ENCODE results near the gene NIPBL. TPM values are rescaled to one million over a fixed set of nuclear protein-coding genes. Genes with fewer than 3 reads are reported as not detected.
"Not testable (repeated sequence)": the region's sequence is repeated elsewhere in the genome, so short reads cannot be mapped to it uniquely, and the experiment has no call there.

Gene NIPBL
- total RNA-seq, 2 experiments from 2014 or later = 36.7 to 38.3 TPM

- H3K27ac Mint-ChIP-seq = no peak overlapping the region
- no peak overlapping the region for H3K4me3 Mint-ChIP-seq
- no peak for DNase-seq
- intact Hi-C loops (cut with micrococcal nuclease) = no loop called here
- H3K9me3 Mint-ChIP-seq = no peaks in the 10 kb centered on the region
- H3K4me1 Mint-ChIP-seq (ENCODE audit: low read depth) = no peaks in the 10 kb centered on the region
- CTCF ChIA-PET = interaction anchor here (1.0 to 1.5 kb wide), 2 partner anchors 18 to 225 kb away, joined by 3 to 4 read pairs; no protein-coding TSS in a partner anchor
- no peaks in the 10 kb centered on the region for H3K27me3 Mint-ChIP-seq (ENCODE audit: low read depth)
- peaks cover 18% of the 10 kb centered on the region for H3K36me3 Mint-ChIP-seq (ENCODE audit: low read depth)
Measured at GRCh38 chr5:36965179-36965578, 88.6 kb downstream of the NIPBL start.

- Mint-ChIP-seq H3K36me3 (ENCODE audit: low read depth) (peaks cover 27% of the 10 kb centered on the region), H3K27ac (no peak overlapping the region), H3K4me1 (ENCODE audit: low read depth) (no peaks in the 10 kb centered on the region), H3K27me3 (ENCODE audit: low read depth) (no peaks in the 10 kb centered on the region), H3K4me3 (no peak overlapping the region), H3K9me3 (no peaks in the 10 kb centered on the region)
- CTCF ChIA-PET = interaction anchor here (1.2 to 1.5 kb wide), 2 partner anchors 100 to 240 kb away, joined by 4 read pairs; no protein-coding TSS in a partner anchor
- intact Hi-C loops (cut with micrococcal nuclease) = no loop called here
- no peak for DNase-seq
Measured at GRCh38 chr5:36969700-36970395, 93.3 kb downstream of the NIPBL start.

GRCh38 chr5:36978196-36978595 is 101.6 kb downstream of the NIPBL start:
- no peak overlapping the region for H3K4me3 Mint-ChIP-seq
- peaks cover 14% of the 10 kb centered on the region for H3K9me3 Mint-ChIP-seq
- H3K36me3 Mint-ChIP-seq (ENCODE audit: low read depth) = peaks cover 44% of the 10 kb centered on the region
- DNase-seq = no peak
- CTCF ChIA-PET = no interaction called here
- intact Hi-C loops (cut with micrococcal nuclease) = no loop called here
- no peak overlapping the region for H3K27ac Mint-ChIP-seq
- peaks cover 27% of the 10 kb centered on the region for H3K4me1 Mint-ChIP-seq (ENCODE audit: low read depth)
- no peaks in the 10 kb centered on the region for H3K27me3 Mint-ChIP-seq (ENCODE audit: low read depth)

GRCh38 chr5:36982146-36982545 is 105.6 kb downstream of the NIPBL start:
- peaks cover 44% of the 10 kb centered on the region for H3K4me1 Mint-ChIP-seq (ENCODE audit: low read depth)
- H3K9me3 Mint-ChIP-seq = peaks cover 14% of the 10 kb centered on the region
- no peak for DNase-seq
- CTCF ChIA-PET = no interaction called here
- no peak overlapping the region for H3K4me3 Mint-ChIP-seq
- H3K36me3 Mint-ChIP-seq (ENCODE audit: low read depth) = peaks cover 39% of the 10 kb centered on the region
- H3K27me3 Mint-ChIP-seq (ENCODE audit: low read depth) = no peaks in the 10 kb centered on the region
- intact Hi-C loops (cut with micrococcal nuclease) = no loop called here
- no peak overlapping the region for H3K27ac Mint-ChIP-seq

- no peak for DNase-seq
- intact Hi-C loops (cut with micrococcal nuclease) = no loop called here
- Mint-ChIP-seq H3K4me1 (ENCODE audit: low read depth) (peaks cover 37% of the 10 kb centered on the region), H3K27me3 (ENCODE audit: low read depth) (no peaks in the 10 kb centered on the region), H3K9me3 (no peaks in the 10 kb centered on the region), H3K36me3 (ENCODE audit: low read depth) (peaks cover 15% of the 10 kb centered on the region), H3K27ac (no peak overlapping the region), H3K4me3 (no peak overlapping the region)
- CTCF ChIA-PET = no interaction called here
Measured at GRCh38 chr5:36985387-36985786, 108.8 kb downstream of the NIPBL start.

- Mint-ChIP-seq H3K4me3 (no peak overlapping the region), H3K27ac (no peak overlapping the region), H3K9me3 (no peaks in the 10 kb centered on the region), H3K36me3 (ENCODE audit: low read depth) (peaks cover 13% of the 10 kb centered on the region), H3K4me1 (ENCODE audit: low read depth) (peaks cover 39% of the 10 kb centered on the region), H3K27me3 (ENCODE audit: low read depth) (no peaks in the 10 kb centered on the region)
- intact Hi-C loops (cut with micrococcal nuclease) = no loop called here
- CTCF ChIA-PET = no interaction called here
- DNase-seq = no peak
Measured at GRCh38 chr5:36988396-36988795, 111.8 kb downstream of the NIPBL start.

GRCh38 chr5:36998578-36998977 is 122.0 kb downstream of the NIPBL start:
- intact Hi-C loops (cut with micrococcal nuclease) = no loop called here
- no peaks in the 10 kb centered on the region for H3K27me3 Mint-ChIP-seq (ENCODE audit: low read depth)
- no peak overlapping the region for H3K4me3 Mint-ChIP-seq
- no peaks in the 10 kb centered on the region for H3K9me3 Mint-ChIP-seq
- peaks cover 5% of the 10 kb centered on the region for H3K4me1 Mint-ChIP-seq (ENCODE audit: low read depth)
- peaks cover 9% of the 10 kb centered on the region for H3K36me3 Mint-ChIP-seq (ENCODE audit: low read depth)
- H3K27ac Mint-ChIP-seq = no peak overlapping the region
- DNase-seq = no peak
- CTCF ChIA-PET = no interaction called here

GRCh38 chr5:37002176-37002751 is 125.7 kb downstream of the NIPBL start:
- DNase-seq = no peak
- intact Hi-C loops (cut with micrococcal nuclease) = no loop called here
- H3K27me3 Mint-ChIP-seq (ENCODE audit: low read depth) = no peaks in the 10 kb centered on the region
- H3K9me3 Mint-ChIP-seq = no peaks in the 10 kb centered on the region
- peaks cover 5% of the 10 kb centered on the region for H3K4me1 Mint-ChIP-seq (ENCODE audit: low read depth)
- H3K27ac Mint-ChIP-seq = no peak overlapping the region
- no peak overlapping the region for H3K4me3 Mint-ChIP-seq
- CTCF ChIA-PET = interaction anchor here (0.8 kb wide), 1 partner anchor 262 kb away, joined by 3 read pairs; no protein-coding TSS in a partner anchor
- H3K36me3 Mint-ChIP-seq (ENCODE audit: low read depth) = peaks cover 1% of the 10 kb centered on the region

- Mint-ChIP-seq H3K4me1 (ENCODE audit: low read depth) (no peaks in the 10 kb centered on the region), H3K36me3 (ENCODE audit: low read depth) (no peaks in the 10 kb centered on the region), H3K4me3 (no peak overlapping the region), H3K27ac (no peak overlapping the region), H3K9me3 (no peaks in the 10 kb centered on the region), H3K27me3 (ENCODE audit: low read depth) (no peaks in the 10 kb centered on the region)
- no peak for DNase-seq
- CTCF ChIA-PET = interaction anchor here (0.6 to 2.1 kb wide), 13 partner anchors 31 to 298 kb away, joined by 3 to 12 read pairs (median 5); no protein-coding TSS in a partner anchor
- intact Hi-C loops (cut with micrococcal nuclease) = no loop called here
Measured at GRCh38 chr5:37005252-37005651, 128.7 kb downstream of the NIPBL start.

GRCh38 chr5:37005946-37006540 is 129.5 kb downstream of the NIPBL start:
- Mint-ChIP-seq H3K4me1 (ENCODE audit: low read depth) (no peaks in the 10 kb centered on the region), H3K36me3 (ENCODE audit: low read depth) (no peaks in the 10 kb centered on the region), H3K27ac (no peak overlapping the region), H3K27me3 (ENCODE audit: low read depth) (no peaks in the 10 kb centered on the region), H3K9me3 (no peaks in the 10 kb centered on the region), H3K4me3 (no peak overlapping the region)
- CTCF ChIA-PET = interaction anchor here (0.6 to 2.1 kb wide), 12 partner anchors 30 to 298 kb away, joined by 3 to 12 read pairs (median 5); no protein-coding TSS in a partner anchor
- intact Hi-C loops (cut with micrococcal nuclease) = loop anchor here (1.0 to 2.0 kb wide), 2 partner anchors 135 to 267 kb away; no protein-coding TSS in a partner anchor
- no peak for DNase-seq

- DNase-seq; intact Hi-C loops (cut with micrococcal nuclease); H3K9me3 Mint-ChIP-seq; H3K27ac Mint-ChIP-seq; CTCF ChIA-PET; H3K4me1 Mint-ChIP-seq (ENCODE audit: low read depth); H3K36me3 Mint-ChIP-seq (ENCODE audit: low read depth); H3K27me3 Mint-ChIP-seq (ENCODE audit: low read depth); H3K4me3 Mint-ChIP-seq: not testable (repeated sequence)
Measured at GRCh38 chr5:37013181-37013580, 136.6 kb downstream of the NIPBL start.

- H3K9me3 Mint-ChIP-seq = no peaks in the 10 kb centered on the region
- CTCF ChIA-PET = no interaction called here
- intact Hi-C loops (cut with micrococcal nuclease) = no loop called here
- H3K27ac Mint-ChIP-seq = no peak overlapping the region
- no peaks in the 10 kb centered on the region for H3K4me1 Mint-ChIP-seq (ENCODE audit: low read depth)
- peaks cover 8% of the 10 kb centered on the region for H3K36me3 Mint-ChIP-seq (ENCODE audit: low read depth)
- DNase-seq = no peak
- no peaks in the 10 kb centered on the region for H3K27me3 Mint-ChIP-seq (ENCODE audit: low read depth)
- no peak overlapping the region for H3K4me3 Mint-ChIP-seq
Measured at GRCh38 chr5:37014321-37014720, 137.8 kb downstream of the NIPBL start.

All from activated naive CD4-positive, alpha-beta T cell treated with anti-CD3 and anti-CD28 coated beads for 36 hours (primary cell).